NCI-H1417 treated with DMSO at 0.1 percent for 48 hours (cell line): ENCODE data around the gene PCSK5.
"Not testable (repeated sequence)": the region's sequence is repeated elsewhere in the genome, so short reads cannot be mapped to it uniquely, and the experiment has no call there.

Source experiments
- DNase-seq: peaks from one replicate; lab custom pipeline; 2025; lab: John Stamatoyannopoulos, UW

The PCSK5 gene

DNA sequence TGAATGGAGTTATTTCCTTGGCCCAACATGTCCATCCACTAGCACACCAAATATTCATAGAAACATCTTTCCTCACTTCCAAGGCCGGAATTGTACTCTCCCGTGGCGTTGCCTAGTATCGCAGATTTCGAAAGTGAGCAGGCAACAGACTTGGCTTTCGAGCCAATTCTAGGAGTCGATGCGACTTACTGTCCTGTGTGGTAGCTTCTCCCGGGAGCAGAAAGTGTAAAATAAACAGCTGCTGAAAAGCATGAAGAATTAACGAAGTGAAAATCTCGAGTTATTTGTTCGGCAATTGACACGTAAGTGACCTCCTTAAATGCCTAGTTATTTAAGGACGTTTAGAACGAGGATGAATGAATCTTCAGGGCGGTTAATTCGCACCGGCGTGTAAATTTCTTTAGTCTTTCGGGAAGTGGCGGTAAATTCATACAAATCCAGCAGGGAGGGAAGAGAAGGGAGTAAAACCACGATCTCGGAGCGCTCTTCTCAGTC lies 449 bp upstream of the PCSK5 start:
- DNase-seq, result no peak

DNA sequence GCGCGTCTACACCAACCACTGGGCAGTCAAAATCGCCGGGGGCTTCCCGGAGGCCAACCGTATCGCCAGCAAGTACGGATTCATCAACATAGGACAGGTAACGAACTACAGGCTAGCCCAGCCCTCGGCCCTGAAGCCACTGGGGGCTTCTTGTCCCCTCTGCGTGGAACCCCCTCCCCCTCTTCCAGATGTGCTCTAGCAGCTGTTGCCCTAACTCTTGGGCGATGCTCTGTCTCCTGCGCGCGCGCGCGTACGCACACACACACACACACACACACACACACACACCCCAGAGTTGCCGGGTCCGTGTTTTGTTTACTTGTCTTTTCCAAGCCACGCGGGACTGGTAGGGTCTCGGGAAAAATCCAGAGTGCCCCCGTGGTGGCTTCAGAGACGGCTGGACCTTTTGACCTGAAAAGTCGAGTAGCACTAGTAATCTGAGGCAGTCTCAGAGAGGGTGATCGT lies 836 bp downstream of the PCSK5 start:
- no peak for DNase-seq

DNA sequence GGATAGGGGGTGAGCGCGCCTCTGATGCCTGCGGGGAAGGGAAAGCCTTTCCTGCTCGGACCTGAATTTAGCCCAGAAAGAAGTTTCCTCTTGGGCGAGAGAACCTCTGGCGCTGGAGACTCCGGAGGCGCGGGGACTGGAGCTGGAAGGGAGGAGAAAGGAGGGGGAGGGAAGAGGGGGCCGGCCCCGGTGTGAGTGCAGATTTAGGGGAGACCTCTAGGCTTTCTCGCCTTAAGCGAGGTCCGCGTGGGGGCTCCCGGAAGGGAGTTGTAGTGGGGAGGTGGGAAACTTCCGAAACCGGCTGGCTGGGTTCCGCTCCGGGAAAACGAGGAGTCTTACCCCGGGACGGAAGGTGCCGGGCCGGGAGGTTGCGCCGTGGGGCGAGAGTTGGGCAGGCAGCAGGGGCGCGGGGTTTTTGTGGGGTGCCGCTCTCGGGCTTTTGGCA lies 1.3 kb downstream of the PCSK5 start:
- no peak for DNase-seq

DNA sequence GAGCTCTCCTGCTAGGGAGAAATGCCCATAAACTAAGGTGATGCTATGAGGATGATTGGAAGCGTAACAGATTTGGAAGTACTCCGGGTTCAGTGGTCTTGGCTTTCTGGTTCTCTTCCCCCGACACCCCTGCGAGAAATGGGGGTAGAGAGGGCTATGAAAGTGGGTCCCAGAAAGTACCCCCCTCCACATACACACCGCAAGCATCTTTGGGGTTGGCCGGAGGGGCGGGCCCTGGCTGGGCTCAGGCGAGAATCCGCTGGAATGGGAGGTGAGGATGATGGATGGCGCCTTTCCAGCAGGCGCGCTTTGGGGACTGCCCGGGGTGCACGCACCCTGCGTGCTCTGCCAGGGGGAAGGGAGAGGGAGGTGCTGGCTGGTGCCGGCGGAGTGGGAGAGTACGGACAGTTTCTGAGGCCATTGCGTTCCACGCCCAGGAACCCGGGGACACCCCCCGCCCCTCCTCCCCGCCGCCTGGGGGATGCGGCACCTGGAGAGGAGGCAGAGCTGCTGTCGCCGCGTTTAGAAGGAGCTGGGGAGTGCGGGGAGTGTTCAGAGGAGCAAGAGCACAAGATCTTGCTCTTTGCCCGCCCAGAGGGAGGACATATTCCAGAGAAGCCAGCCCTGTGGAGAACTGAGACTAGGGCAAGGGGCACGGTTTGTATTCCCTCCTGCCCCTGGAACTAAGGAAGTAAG lies 1.9 kb downstream of the PCSK5 start:
- DNase-seq, result no peak

- no peak for DNase-seq
Observed at GRCh38 chr9:75893106-75893505, 2.6 kb downstream of the PCSK5 start.

GRCh38 chr9:75894566-75894965 lies 4.1 kb downstream of the PCSK5 start:
- no peak for DNase-seq

GRCh38 chr9:75895112-75895511 lies 4.6 kb downstream of the PCSK5 start:
- DNase-seq, result no peak

DNA sequence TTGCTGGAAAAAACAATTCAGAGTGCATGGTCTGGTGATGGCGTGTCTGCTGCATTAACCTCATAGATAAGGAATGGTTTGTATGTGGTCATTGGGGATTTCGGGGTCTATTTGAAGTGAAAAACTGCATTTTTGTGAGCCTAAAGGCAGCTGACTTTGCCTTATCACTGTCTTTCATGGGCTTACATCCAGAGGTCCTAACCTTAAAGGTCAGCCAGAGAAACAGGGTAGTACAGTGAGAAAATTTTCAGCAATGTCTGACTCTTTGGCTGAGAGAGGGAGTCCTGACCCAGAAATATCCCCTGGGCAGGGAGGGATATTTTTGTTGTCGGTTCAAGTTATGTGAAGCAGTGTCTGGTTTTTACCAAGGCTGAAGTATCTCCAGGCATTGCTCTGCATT lies 5.7 kb downstream of the PCSK5 start:
- no peak for DNase-seq

DNA sequence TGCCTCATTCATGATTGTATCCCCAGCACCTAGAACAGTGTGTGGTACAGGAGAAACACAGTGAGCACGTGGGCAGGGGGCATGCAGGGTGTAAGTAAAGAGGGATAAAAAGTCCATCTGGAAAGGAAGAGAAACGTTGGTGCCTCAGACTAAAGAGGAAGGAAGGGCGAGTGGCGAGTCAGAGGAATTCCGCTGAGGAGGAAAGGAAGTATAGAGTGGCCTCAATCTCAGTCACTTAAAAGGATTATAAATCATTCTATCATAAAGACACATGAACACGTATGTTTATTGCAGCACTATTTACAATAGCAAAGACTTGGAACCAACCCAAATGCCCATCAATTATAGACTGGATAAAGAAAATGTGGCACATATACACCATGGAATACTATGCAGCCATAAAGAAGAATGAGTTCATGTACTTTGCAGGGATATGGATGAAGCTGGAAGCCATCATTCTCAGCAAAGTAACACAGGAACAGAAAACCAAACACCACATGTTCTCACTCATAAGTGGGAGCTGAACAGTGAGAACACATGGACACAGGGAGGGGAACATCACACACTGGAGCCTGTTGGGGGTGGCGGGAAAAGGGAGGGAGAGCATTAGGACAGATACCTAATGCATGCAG lies 10.5 kb downstream of the PCSK5 start:
- DNase-seq, result not testable (repeated sequence)

- DNase-seq, result no peak
Observed at GRCh38 chr9:75903785-75904360, 13.4 kb downstream of the PCSK5 start.

GRCh38 chr9:75904364-75904763 lies 13.9 kb downstream of the PCSK5 start:
- DNase-seq, result no peak

- DNase-seq, result no peak
Observed at GRCh38 chr9:75906531-75906930, 16.1 kb downstream of the PCSK5 start.

GRCh38 chr9:75907329-75907728 lies 16.9 kb downstream of the PCSK5 start:
- DNase-seq, result no peak

GRCh38 chr9:75907923-75908322 lies 17.4 kb downstream of the PCSK5 start:
- DNase-seq, result no peak

DNA sequence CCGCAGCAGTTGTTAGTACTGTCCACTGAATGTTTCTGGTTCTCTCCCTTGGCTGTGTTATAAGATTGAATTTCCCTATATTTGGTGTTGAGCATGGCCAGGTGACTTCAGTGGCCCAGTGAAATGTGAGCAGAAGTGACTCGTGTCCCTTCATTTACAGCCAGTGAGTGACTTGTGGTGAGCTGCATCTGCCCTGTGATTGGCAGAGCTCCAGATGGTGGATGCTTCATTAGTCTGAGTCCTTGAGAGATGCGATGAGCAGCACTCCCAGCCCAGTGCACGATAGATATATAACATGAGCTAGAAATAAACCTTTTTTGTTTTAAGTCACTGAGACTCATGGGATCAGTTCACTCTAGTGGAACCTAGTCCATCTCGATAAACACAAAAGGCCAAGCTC lies 19.3 kb downstream of the PCSK5 start:
- DNase-seq, result no peak

- DNase-seq, result no peak
Observed at GRCh38 chr9:75910731-75911130, 20.3 kb downstream of the PCSK5 start.

DNA sequence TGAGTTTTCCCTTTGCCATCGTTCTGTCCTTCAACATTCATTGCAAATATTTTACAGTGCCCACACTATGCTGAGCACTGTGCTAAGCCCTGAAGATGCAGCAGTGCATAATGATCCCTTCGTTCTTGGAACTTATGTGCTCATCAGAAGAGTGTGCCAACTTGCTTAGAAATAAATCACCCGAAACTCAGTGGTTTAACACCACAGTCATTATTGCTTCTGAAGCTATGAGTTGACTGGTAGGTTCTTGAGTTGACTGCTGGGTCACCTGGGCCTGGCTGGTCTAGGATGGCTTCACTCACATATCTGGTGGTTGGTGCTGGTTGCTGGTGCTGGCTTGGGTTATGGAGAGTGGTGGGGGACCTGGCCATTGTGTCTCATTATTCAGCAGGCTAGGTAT lies 20.9 kb downstream of the PCSK5 start:
- DNase-seq, result no peak

DNA sequence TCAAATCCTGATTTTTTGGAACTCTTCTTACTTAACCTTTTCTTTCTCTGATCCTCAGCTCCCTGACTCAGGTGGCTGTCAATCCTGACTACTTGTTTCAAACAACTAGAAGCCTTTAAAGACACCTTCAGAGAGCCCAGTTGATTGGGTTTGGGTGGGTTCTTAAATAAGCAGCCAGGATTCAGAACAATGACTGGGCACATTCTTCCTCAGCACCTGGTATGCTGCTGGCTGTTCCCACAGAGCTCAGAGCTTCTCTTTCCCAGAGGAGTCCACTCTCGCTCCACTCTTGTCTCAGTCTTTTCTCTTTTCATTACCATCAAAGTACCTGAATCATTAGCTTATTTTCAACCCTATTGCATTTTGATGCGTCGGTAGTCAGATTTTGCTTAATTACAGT lies 22.5 kb downstream of the PCSK5 start:
- DNase-seq, result no peak

GRCh38 chr9:75914002-75914401 lies 23.5 kb downstream of the PCSK5 start:
- no peak for DNase-seq

DNA sequence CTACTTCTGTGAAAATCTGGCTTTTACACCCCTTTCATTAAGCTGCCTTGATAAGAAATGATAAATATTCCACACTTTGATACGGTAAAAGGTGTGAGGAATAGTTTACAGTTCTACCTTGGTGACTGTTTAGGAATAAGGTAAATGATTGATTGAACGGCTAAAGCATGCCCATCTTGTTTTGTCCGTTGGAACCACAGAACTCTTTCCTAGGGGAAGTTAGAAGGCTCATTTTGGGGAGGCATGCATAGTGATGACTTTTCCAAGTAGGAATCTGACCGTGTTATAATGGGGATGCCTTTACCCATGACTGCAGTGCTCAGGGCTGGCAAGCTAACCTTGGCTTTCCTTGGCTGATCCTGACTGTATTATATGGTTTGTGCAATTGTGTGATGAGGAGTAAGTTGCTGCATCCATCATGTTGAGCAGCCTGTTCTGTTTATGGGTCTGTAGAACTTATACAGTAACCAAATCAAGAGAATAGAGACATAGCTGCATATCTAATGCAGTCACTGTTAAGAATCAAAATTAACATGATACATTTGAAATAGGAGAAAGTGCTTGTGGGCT lies 24.5 kb downstream of the PCSK5 start:
- DNase-seq, result no peak

DNA sequence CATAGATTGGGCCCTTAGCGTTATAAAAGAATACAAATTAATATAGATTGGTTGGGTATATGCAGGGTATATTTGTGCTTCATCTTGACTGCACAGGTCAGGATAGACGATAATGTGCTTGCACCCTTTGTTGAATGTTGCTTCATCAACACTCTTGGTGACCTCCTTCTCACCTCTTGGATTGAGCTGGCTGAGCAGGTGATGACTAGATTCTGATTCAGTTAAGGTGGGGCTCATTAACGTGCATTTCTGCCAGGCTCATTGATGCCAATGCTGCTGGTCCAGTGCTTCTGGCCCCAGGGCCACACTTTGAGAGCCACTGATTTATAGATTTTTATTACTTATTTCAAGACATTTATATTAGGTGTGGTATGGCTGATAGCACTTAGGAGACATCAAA lies 27.7 kb downstream of the PCSK5 start:
- no peak for DNase-seq

- no peak for DNase-seq
Observed at GRCh38 chr9:75918909-75919308, 28.4 kb downstream of the PCSK5 start.
